Measurements from ENCODE around the gene FGD4.

GRCh38 chr12:32398181-32398580, 1.2 kb upstream of the FGD4 start:
- TF ChIP-seq, protein P1, sequence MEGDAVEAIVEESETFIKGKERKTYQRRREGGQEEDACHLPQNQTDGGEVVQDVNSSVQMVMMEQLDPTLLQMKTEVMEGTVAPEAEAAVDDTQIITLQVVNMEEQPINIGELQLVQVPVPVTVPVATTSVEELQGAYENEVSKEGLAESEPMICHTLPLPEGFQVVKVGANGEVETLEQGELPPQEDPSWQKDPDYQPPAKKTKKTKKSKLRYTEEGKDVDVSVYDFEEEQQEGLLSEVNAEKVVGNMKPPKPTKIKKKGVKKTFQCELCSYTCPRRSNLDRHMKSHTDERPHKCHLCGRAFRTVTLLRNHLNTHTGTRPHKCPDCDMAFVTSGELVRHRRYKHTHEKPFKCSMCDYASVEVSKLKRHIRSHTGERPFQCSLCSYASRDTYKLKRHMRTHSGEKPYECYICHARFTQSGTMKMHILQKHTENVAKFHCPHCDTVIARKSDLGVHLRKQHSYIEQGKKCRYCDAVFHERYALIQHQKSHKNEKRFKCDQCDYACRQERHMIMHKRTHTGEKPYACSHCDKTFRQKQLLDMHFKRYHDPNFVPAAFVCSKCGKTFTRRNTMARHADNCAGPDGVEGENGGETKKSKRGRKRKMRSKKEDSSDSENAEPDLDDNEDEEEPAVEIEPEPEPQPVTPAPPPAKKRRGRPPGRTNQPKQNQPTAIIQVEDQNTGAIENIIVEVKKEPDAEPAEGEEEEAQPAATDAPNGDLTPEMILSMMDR (IDR thresholded peaks at IDR 0.05), result no peak
- TF ChIP-seq POLR2AphosphoS5 (IDR thresholded peaks at IDR 0.05) (no peak), POLR2A (IDR thresholded peaks at IDR 0.05) (no peak), EP300 (IDR thresholded peaks at IDR 0.05) (no peak)
